Fibroblast of pulmonary artery (primary cell): ENCODE results near the gene DHFR.
"Not testable (repeated sequence)": the region's sequence is repeated elsewhere in the genome, so short reads cannot be mapped to it uniquely, and the experiment has no call there.

Experiments
- DNase-seq: peaks from one replicate; pipeline ENCODE4 v3.0.0-alpha.2; 2010; ENCODE audit warnings: low read depth
- H3K4me3 ChIP-seq: replicated peaks from 2 replicates; pipeline ENCODE4 v1.5.1; 2011; ENCODE audit warnings: low read depth, mild to moderate bottlenecking, control low read depth, low read length, moderate library complexity
- CTCF ChIP-seq: IDR thresholded peaks from 2 replicates; pipeline ENCODE4 v1.5.1; 2011; ENCODE audit warnings: mild to moderate bottlenecking, control low read depth, low read length, inconsistent platforms; ENCODE audit errors: missing control alignments

DHFR gene

GRCh38 chr5:80672140-80672736, 17.5 kb upstream of the DHFR start:
- DNase-seq: peak; percentile 83
- H3K4me3 ChIP-seq: no peak overlapping the region
- peak; percentile 90 for TF ChIP-seq CTCF

DNA sequence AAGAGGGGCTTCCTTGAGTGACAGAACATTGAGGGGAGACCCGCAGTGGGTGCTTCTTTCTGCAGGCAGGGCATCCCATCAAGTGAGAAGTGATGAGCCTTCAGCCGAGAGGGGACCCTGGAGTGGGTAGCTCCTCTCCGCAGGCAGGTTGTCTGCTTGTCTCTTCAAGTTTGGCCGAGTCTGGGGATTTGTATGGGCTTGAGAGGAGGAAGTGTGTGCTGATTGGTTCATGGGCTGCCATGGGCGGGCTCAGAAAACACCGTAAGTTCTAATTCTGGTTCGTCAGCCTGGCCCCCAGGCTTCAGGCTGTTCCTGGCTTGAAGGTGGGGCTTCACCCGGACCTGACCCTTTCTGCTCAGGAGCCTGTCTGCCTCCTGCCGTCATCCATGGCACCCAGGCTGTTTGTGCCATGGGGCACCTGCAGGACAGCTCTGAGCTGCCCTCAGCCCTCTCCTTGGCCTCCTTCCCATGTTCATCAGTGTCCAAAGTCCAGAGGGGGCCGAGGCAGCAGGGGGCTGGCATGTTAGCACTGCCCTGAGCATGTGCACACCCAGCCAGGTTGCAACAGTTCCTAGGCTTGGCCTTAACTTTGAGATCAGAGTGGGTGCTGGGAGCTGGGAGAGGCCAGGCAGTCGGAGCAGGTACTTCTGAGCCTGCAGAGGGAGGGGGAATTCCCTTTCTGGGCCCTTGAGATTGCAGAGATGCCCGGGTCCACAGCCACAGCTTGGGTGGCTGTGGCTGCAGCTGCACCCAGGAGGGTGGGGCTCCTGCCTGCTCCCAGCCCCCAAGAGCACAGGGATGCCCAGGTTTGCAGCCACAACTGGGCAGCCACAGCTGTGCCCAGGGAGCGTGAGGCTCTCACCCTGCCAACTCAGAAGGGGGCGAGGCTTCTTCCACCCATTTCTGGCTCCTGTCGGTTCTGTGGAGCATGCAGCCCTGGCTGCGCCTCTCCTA, 13.5 kb upstream of the DHFR start:
- H3K4me3 ChIP-seq: no peak overlapping the region
- no peak for DNase-seq

DNA sequence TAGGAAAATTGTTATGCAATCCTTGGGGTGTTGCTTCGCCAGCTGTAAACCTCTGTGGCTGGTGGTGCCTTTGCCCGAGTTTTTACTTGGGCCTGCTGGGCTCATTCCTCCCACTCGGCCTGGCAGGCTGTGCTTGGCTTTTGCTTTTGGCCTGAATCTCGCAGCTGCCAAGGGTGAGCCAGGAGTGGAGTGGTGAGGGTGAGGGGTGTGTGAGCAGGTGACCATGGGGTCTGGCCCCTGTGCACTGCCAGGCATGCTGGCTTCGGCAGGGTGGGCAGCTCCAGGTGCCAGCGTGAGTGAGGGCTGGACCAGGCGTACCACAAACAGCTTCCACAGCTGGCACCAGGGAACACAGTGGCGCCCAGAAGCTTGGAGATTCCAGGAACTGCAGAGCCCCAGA, 12.6 kb upstream of the DHFR start:
- no peak for TF ChIP-seq CTCF
- DNase-seq: no peak
- no peak overlapping the region for H3K4me3 ChIP-seq

More for the DNA sequence above, 13.5 kb upstream of the DHFR start:
- no peak for TF ChIP-seq CTCF

DNA sequence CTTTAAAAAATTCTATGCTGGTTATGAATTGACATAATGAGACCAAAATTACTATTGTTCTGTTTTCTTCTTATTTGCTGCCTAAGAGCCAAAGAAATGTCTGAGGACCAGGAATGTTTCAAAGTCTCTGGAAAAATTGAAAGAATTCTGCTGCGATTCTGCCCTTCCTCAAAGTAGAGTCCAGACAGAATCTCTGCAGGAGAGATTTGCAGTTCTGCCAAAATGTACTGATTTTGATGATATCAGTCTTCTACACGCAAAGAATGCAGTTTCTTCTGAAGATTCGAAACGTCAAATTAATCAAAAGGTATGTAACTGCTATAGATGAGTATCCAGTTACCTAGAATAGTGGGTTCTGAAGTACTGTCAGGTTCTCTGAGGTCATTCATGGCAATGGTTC, 10.3 kb upstream of the DHFR start:
- TF ChIP-seq CTCF: no peak
- no peak overlapping the region for H3K4me3 ChIP-seq

DNA sequence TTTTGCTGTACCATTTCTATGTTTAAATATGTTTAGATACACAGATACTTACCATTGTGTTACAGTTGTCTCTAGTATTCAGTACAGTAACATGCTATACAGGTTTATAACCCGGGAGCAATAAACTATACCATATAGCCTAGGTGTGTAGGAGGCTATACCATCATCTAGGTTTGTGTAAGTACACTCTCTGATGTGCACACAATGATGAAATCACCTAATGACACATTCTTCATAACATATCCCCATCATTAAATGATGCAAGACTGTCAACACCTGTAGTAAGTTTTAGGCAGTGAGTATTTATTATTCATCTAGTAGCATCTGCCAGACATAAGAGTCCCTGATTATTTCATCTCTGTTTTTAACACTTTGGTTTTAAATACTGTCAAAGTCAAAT, 7.3 kb upstream of the DHFR start:
- H3K4me3 ChIP-seq: no peak overlapping the region

More for the DNA sequence above, 10.3 kb upstream of the DHFR start:
- no peak for DNase-seq

DNA sequence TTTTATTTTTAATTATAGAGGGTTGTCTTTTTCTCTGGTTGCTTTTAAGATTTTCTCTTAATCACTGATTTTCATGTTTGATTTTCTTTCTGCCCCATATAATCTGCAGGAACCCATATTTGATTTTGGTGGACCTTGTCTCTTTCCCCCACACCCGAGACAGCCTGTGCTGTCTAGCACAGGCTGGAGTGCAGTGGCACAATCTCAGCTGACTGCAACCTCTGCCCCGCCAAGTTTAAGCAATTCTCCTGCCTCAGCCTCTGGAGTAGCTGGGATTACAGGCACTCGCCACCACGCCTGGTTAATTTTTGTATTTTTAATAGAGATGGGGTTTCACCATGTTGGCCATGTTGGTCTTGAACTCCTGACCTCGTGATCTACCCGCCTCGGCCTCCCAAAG, 5.9 kb upstream of the DHFR start:
- not testable (repeated sequence) for H3K4me3 ChIP-seq, DNase-seq

More for the DNA sequence above, 7.3 kb upstream of the DHFR start:
- no peak for DNase-seq
- no peak for TF ChIP-seq CTCF

DNA sequence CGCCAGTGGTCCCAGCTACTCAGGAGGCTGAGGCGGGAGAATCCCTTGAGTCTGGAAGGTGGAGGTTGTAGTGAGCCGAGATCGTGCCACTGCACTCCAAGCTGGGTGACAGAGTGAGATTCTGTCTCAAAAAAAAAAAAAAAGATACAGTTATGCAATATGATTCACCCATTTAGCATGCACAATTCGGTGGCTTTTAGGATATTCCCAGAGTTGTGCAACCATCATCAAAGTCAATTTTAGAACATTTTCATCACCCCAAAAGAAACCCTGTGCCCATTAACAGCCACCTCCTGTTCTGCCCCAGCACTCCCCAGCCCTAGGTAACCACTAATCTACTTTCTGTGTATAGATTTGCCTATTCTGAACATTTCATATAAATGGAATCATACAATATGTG, 4.3 kb upstream of the DHFR start:
- H3K4me3 ChIP-seq: no peak overlapping the region
- no peak for TF ChIP-seq CTCF
- DNase-seq: peak; percentile 4
